GM18526 (cell line): Measurements from ENCODE around the gene ZFYVE27.

ENCODE experiments used
- POLR2A ChIP-seq: IDR thresholded peaks from 3 replicates; pipeline ENCODE4 v1.6.1; 2011; ENCODE audit not compliant: insufficient read length; ENCODE audit errors: extremely low read depth

Gene ZFYVE27

GRCh38 chr10:97736902-97737769 lies at the start of gene ZFYVE27:
TSS of gene ZFYVE27 (plus strand) at chr10:97737128. CDS start at chr10:97738478, 1,350 bp downstream.
- peak; percentile 91 for TF ChIP-seq POLR2A

GRCh38 chr10:97687785-97688781 lies 48.8 kb upstream of the ZFYVE27 start:
- TF ChIP-seq POLR2A, result no peak

GRCh38 chr10:97689559-97690020 lies 47.3 kb upstream of the ZFYVE27 start:
- no peak for TF ChIP-seq POLR2A

GRCh38 chr10:97690133-97690532 lies 46.8 kb upstream of the ZFYVE27 start:
- TF ChIP-seq POLR2A, result no peak

GRCh38 chr10:97701438-97702069 lies 35.4 kb upstream of the ZFYVE27 start:
- no peak for TF ChIP-seq POLR2A

- TF ChIP-seq POLR2A, result no peak
Observed at GRCh38 chr10:97703398-97704067, 33.4 kb upstream of the ZFYVE27 start.

- no peak for TF ChIP-seq POLR2A
Observed at GRCh38 chr10:97704341-97704740, 32.6 kb upstream of the ZFYVE27 start.

GRCh38 chr10:97705006-97705670 lies 31.8 kb upstream of the ZFYVE27 start:
- no peak for TF ChIP-seq POLR2A

GRCh38 chr10:97707134-97707861 lies 29.6 kb upstream of the ZFYVE27 start:
- no peak for TF ChIP-seq POLR2A

GRCh38 chr10:97708167-97708566 lies 28.8 kb upstream of the ZFYVE27 start:
- no peak for TF ChIP-seq POLR2A

- no peak for TF ChIP-seq POLR2A
Observed at GRCh38 chr10:97708976-97709946, 27.7 kb upstream of the ZFYVE27 start.

- TF ChIP-seq POLR2A, result no peak
Observed at GRCh38 chr10:97711640-97712572, 25.0 kb upstream of the ZFYVE27 start.
